ENCODE measurements around the gene CREB5.

The CREB5 gene

GRCh38 chr7:28640001-28640400 is 227.7 kb downstream of the CREB5 start:
- no peak for DNase-seq (ENCODE audit: low read depth in 1 of 2, low spot score in 1 of 2)

GRCh38 chr7:28641752-28642545 is 229.6 kb downstream of the CREB5 start:
- no peak for DNase-seq (ENCODE audit: low read depth in 1 of 2, low spot score in 1 of 2)

- DNase-seq (ENCODE audit: low read depth in 1 of 2, low spot score in 1 of 2) = no peak
These were observed 230.9 kb downstream of the CREB5 start for GRCh38 chr7:28643188-28643569.

GRCh38 chr7:28643584-28644340 is 231.4 kb downstream of the CREB5 start:
- no peak for DNase-seq (ENCODE audit: low read depth in 1 of 2, low spot score in 1 of 2)

GRCh38 chr7:28645866-28646265 is 233.5 kb downstream of the CREB5 start:
- DNase-seq (ENCODE audit: low read depth in 1 of 2, low spot score in 1 of 2) = no peak

- DNase-seq (ENCODE audit: low read depth in 1 of 2, low spot score in 1 of 2) = no peak
These were observed 234.2 kb downstream of the CREB5 start for GRCh38 chr7:28646376-28647075.

- no peak for DNase-seq (ENCODE audit: low read depth in 1 of 2, low spot score in 1 of 2)
These were observed 234.7 kb downstream of the CREB5 start for GRCh38 chr7:28647076-28647421.

- no peak for DNase-seq (ENCODE audit: low read depth in 1 of 2, low spot score in 1 of 2)
These were observed 236.9 kb downstream of the CREB5 start for GRCh38 chr7:28649189-28649588.

- no peak for DNase-seq (ENCODE audit: low read depth in 1 of 2, low spot score in 1 of 2)
These were observed 237.5 kb downstream of the CREB5 start for GRCh38 chr7:28649811-28650210.

GRCh38 chr7:28654110-28654509 is 241.8 kb downstream of the CREB5 start:
- DNase-seq (ENCODE audit: low read depth in 1 of 2, low spot score in 1 of 2) = no peak

- DNase-seq (ENCODE audit: low read depth in 1 of 2, low spot score in 1 of 2) = no peak
These were observed 244.2 kb downstream of the CREB5 start for GRCh38 chr7:28656529-28656928.

GRCh38 chr7:28658381-28658780 is 246.1 kb downstream of the CREB5 start:
- DNase-seq (ENCODE audit: low read depth in 1 of 2, low spot score in 1 of 2) = no peak

GRCh38 chr7:28660132-28660531 is 247.8 kb downstream of the CREB5 start:
- DNase-seq (ENCODE audit: low read depth in 1 of 2, low spot score in 1 of 2) = no peak

GRCh38 chr7:28661826-28662595 is 249.7 kb downstream of the CREB5 start:
- DNase-seq (ENCODE audit: low read depth in 1 of 2, low spot score in 1 of 2) = no peak

- no peak for DNase-seq (ENCODE audit: low read depth in 1 of 2, low spot score in 1 of 2)
These were observed 253.8 kb downstream of the CREB5 start for GRCh38 chr7:28666154-28666553.

- no peak for DNase-seq (ENCODE audit: low read depth in 1 of 2, low spot score in 1 of 2)
These were observed 255.8 kb downstream of the CREB5 start for GRCh38 chr7:28668085-28668484.

- no peak for DNase-seq (ENCODE audit: low read depth in 1 of 2, low spot score in 1 of 2)
These were observed 257.0 kb downstream of the CREB5 start for GRCh38 chr7:28669330-28669729.

GRCh38 chr7:28671526-28671925 is 259.2 kb downstream of the CREB5 start:
- DNase-seq (ENCODE audit: low read depth in 1 of 2, low spot score in 1 of 2) = no peak

GRCh38 chr7:28672397-28672797 is 260.1 kb downstream of the CREB5 start:
- no peak for DNase-seq (ENCODE audit: low read depth in 1 of 2, low spot score in 1 of 2)

- no peak for DNase-seq (ENCODE audit: low read depth in 1 of 2, low spot score in 1 of 2)
These were observed 262.1 kb downstream of the CREB5 start for GRCh38 chr7:28674359-28674782.

GRCh38 chr7:28675429-28675828 is 263.1 kb downstream of the CREB5 start:
- DNase-seq (ENCODE audit: low read depth in 1 of 2, low spot score in 1 of 2) = no peak

Data from stimulated activated CD4-positive, alpha-beta T cell treated with anti-CD3 and anti-CD28 coated beads, Interleukin-15, amount 100 ng/mL, for 1 hour (primary cell).